Measurements from ENCODE around the gene MICAL2. TPM values are rescaled to one million over a fixed set of nuclear protein-coding genes. Genes with fewer than 3 reads are reported as not detected.

The MICAL2 gene
- total and polyA plus RNA-seq, 10 of the 15 experiments (the other 5 are each of a cell fraction or from before 2014, with no cell fraction given): 0.90 to 5.6 (median 2.4) TPM

GRCh38 chr11:12064136-12064953, 46.0 kb upstream of the MICAL2 start:
- ChIA-PET POLR2A (no interaction called here), SMC1A (ENCODE audit: uncharacterized antibody, unreplicated experiment) (no interaction called here), CTCF (interaction anchor here (1.4 kb wide), 2 partner anchors 17 to 220 kb away, joined by 3 read pairs; no protein-coding TSS in a partner anchor), RAD21 (ENCODE audit: unreplicated experiment) (no interaction called here)
- FAIRE-seq: no peak
- BruUV-seq (replicated peaks): no TSS peak
- intact Hi-C loops (cut with micrococcal nuclease; ENCODE audit: unreplicated experiment) (no loop called here), in situ Hi-C loops (cut with MboI) (no loop called here)
- Histone ChIP-seq H3K4me2 (ENCODE audit: control insufficient read depth, insufficient read depth) (no peak overlapping the region), H3K9me3 (replicated peaks; ENCODE audit: control insufficient read depth, insufficient read depth, low read length) (no peaks in the 10 kb centered on the region; the same call in 2 of the 3 replicates), H3K4me1 (ENCODE audit: control insufficient read depth, insufficient read depth, low read length) (no peaks in the 10 kb centered on the region), H3K4me3 (no peak overlapping the region), H3K27me3 (replicated peaks in 1 of 2; ENCODE audit: control insufficient read depth in 2 of 2, insufficient read depth in 2 of 2, low read length in 1 of 2) (peaks cover 0 to 2% of the 10 kb centered on the region in 2 experiments; a peak in 2 of 4 replicates), H3K79me2 (ENCODE audit: control insufficient read depth, insufficient read depth, low read length) (no peaks in the 10 kb centered on the region), H3K9ac (ENCODE audit: control insufficient read depth, insufficient read depth, low read length) (no peak overlapping the region), H3K27ac (ENCODE audit: control insufficient read depth, insufficient read depth) (no peak overlapping the region), H2AFZ (ENCODE audit: control insufficient read depth, low read depth, low read length) (no peak overlapping the region), H3K36me3 (ENCODE audit: control insufficient read depth in 2 of 2, insufficient read depth in 2 of 2, low read length in 1 of 2) (no peaks in the 10 kb centered on the region), H4K20me1 (ENCODE audit: control insufficient read depth, insufficient read depth) (no peaks in the 10 kb centered on the region)
- 25% methylated on average over 7 of the region's 7 CpGs for WGBS (ENCODE audit: insufficient coverage, insufficient replicate concordance, low lambda C conversion rate, missing lambda C conversion rate)
- no peak for DNase-seq (ENCODE audit: low read depth, low spot score)
- TF ChIP-seq NFYB (IDR thresholded peaks at IDR 0.05; ENCODE audit: insufficient read depth, low read depth, low read length) (no peak), BACH1 (IDR thresholded peaks at IDR 0.05; ENCODE audit: borderline replicate concordance) (no peak), PKNOX1 (IDR thresholded peaks at IDR 0.05) (no peak)
- ATAC-seq: no peak

GRCh38 chr11:12064954-12065280, 45.5 kb upstream of the MICAL2 start:
- intact Hi-C loops (cut with micrococcal nuclease; ENCODE audit: unreplicated experiment): no loop called here
- no peak overlapping the region for H3K4me3 ChIP-seq
- ChIA-PET POLR2A (no interaction called here), CTCF (no interaction called here), SMC1A (ENCODE audit: uncharacterized antibody, unreplicated experiment) (no interaction called here), RAD21 (ENCODE audit: unreplicated experiment) (no interaction called here)
- no peaks in the 10 kb centered on the region for H3K4me1 ChIP-seq (ENCODE audit: control insufficient read depth, insufficient read depth, low read length)
- BruUV-seq (replicated peaks): no TSS peak
- no peak overlapping the region for H3K4me2 ChIP-seq (ENCODE audit: control insufficient read depth, insufficient read depth)
- no peaks in the 10 kb centered on the region for H3K36me3 ChIP-seq (ENCODE audit: control insufficient read depth in 2 of 2, insufficient read depth in 2 of 2, low read length in 1 of 2)
- no peaks in the 10 kb centered on the region for H4K20me1 ChIP-seq (ENCODE audit: control insufficient read depth, insufficient read depth)
- no peaks in the 10 kb centered on the region for H3K79me2 ChIP-seq (ENCODE audit: control insufficient read depth, insufficient read depth, low read length)
- no peak overlapping the region for H2AFZ ChIP-seq (ENCODE audit: control insufficient read depth, low read depth, low read length)
- FAIRE-seq (no peak), DNase-seq (ENCODE audit: low read depth, low spot score) (no peak), ATAC-seq (no peak)
- H3K27ac ChIP-seq (ENCODE audit: control insufficient read depth, insufficient read depth): no peak overlapping the region
- in situ Hi-C loops (cut with MboI): no loop called here
- H3K9me3 ChIP-seq (replicated peaks; ENCODE audit: control insufficient read depth, insufficient read depth, low read length): no peaks in the 10 kb centered on the region; the same call in 2 of the 3 replicates
- H3K9ac ChIP-seq (ENCODE audit: control insufficient read depth, insufficient read depth, low read length): no peak overlapping the region
- H3K27me3 ChIP-seq (replicated peaks in 1 of 2; ENCODE audit: control insufficient read depth in 2 of 2, insufficient read depth in 2 of 2, low read length in 1 of 2): peaks cover 0 to 2% of the 10 kb centered on the region in 2 experiments; a peak in 2 of 4 replicates
- WGBS (ENCODE audit: insufficient coverage, insufficient replicate concordance, low lambda C conversion rate, missing lambda C conversion rate): 50% methylated on average over 3 of the region's 3 CpGs
- TF ChIP-seq PML (IDR thresholded peaks at IDR 0.05; ENCODE audit: low read length) (no peak), CHD2 (IDR thresholded peaks at IDR 0.05; ENCODE audit: borderline replicate concordance, low read depth, low read length) (no peak), NR2F1 (conservative IDR thresholded peaks at IDR 0.05) (no peak), SREBF2 (IDR thresholded peaks at IDR 0.05; ENCODE audit: low read length) (no peak), MYC (IDR thresholded peaks at IDR 0.05; ENCODE audit: insufficient read depth, insufficient read length, insufficient replicate concordance, low read length, severe bottlenecking) (no peak), ETV6 (conservative IDR thresholded peaks at IDR 0.05 in 1 of 2, IDR thresholded peaks at IDR 0.05 in 1 of 2; ENCODE audit: borderline replicate concordance in 1 of 2, low read depth in 1 of 2) (no peak), CREM (IDR thresholded peaks at IDR 0.05; ENCODE audit: low read depth) (no peak)
- TF ChIP-seq, protein P1, sequence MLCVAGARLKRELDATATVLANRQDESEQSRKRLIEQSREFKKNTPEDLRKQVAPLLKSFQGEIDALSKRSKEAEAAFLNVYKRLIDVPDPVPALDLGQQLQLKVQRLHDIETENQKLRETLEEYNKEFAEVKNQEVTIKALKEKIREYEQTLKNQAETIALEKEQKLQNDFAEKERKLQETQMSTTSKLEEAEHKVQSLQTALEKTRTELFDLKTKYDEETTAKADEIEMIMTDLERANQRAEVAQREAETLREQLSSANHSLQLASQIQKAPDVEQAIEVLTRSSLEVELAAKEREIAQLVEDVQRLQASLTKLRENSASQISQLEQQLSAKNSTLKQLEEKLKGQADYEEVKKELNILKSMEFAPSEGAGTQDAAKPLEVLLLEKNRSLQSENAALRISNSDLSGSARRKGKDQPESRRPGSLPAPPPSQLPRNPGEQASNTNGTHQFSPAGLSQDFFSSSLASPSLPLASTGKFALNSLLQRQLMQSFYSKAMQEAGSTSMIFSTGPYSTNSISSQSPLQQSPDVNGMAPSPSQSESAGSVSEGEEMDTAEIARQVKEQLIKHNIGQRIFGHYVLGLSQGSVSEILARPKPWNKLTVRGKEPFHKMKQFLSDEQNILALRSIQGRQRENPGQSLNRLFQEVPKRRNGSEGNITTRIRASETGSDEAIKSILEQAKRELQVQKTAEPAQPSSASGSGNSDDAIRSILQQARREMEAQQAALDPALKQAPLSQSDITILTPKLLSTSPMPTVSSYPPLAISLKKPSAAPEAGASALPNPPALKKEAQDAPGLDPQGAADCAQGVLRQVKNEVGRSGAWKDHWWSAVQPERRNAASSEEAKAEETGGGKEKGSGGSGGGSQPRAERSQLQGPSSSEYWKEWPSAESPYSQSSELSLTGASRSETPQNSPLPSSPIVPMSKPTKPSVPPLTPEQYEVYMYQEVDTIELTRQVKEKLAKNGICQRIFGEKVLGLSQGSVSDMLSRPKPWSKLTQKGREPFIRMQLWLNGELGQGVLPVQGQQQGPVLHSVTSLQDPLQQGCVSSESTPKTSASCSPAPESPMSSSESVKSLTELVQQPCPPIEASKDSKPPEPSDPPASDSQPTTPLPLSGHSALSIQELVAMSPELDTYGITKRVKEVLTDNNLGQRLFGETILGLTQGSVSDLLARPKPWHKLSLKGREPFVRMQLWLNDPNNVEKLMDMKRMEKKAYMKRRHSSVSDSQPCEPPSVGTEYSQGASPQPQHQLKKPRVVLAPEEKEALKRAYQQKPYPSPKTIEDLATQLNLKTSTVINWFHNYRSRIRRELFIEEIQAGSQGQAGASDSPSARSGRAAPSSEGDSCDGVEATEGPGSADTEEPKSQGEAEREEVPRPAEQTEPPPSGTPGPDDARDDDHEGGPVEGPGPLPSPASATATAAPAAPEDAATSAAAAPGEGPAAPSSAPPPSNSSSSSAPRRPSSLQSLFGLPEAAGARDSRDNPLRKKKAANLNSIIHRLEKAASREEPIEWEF (IDR thresholded peaks at IDR 0.05; ENCODE audit: insufficient replicate concordance, low read depth, low read length): no peak
